GM19035 (cell line): ENCODE data around the gene PIF1.

Experiments
- ATAC-seq: cut with Tn5 transposase; IDR thresholded peaks from one replicate; pipeline ENCODE4 v1.9.1; 2021; ENCODE audit not compliant: unreplicated experiment

PIF1 gene

DNA sequence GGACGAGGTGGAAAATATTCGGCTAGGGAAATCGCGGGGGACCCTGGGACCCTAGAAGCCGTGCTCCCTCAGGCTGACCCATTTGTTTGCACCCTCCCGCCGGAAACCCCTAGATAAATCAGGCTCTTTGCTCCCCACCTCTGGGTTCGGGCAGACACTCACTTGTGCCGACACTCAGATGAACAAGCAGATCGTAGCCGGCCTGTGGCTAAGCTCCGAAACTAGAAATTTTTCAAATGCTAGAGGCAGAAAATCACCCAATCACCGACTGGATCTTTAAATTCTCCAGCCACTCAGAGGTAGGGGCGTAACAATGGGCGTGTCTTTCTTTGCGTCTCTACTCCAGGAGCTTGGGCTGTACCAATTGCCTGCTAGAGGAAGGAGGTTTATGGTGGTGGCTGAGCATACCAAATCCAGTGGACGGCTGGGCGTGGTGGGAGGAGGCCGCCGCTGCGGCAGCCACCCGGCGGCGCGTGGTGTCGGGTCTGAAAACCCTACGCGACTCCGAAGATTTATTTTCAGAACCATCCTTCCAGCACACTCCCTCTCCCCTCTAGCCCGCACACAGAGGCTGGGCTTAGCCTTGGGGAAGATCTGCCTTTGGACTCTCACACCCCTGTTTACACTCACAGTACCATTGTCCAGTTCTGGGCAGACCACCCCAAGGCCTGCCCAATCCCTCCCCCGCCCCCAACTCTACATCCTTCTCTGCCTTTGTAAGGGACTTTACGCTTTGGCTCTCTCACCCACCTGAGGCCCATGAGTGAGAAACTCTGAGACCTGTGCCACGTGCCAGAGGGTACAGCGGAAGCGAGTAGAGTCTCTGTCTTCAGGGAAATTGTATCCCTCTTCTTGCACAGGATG is at the start of gene PIF1:
Gene PIF1, minus strand, starts transcription at position 217 of the 864 bp plus-strand sequence. CDS start 1,312 bp downstream, outside the sequence.
- peak; percentile 87 for ATAC-seq

DNA sequence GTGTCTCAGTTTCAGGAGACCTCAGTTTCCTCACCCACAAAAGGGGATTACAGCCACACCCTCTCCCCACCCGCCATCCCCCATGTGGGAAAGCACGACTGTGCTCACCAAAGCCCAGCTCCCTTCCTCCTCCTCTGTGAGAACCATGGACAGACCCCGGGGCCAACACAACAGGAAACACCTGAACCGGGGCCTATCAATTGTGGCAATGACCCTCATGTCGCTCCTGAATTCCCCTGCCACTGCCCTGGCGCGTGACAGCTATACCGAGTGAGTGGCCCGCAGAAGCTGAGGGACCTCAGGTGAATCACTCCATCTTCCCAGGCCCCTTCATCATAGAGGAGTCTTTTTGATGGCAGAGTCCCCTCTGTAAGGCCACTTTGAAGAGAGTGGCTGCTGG is 44.9 kb upstream of the PIF1 start:
- no peak for ATAC-seq

DNA sequence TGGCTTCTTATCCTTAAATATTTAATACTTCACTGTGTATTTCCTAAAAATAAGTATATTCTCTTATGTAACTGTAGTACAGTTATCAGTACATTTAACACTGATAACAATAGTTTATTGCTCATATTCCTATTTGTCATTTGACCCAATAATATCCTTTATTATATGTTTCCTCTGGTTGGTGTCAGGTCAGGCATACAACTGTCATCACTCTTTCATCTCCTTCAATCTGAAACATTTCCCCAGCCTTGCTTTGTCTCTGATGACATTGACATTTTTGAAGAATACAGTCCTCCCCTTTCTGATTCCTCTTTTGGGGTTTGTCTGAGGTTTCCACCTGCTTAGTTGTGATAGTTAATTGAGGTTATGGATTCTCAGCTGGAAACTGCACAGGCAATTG is 44.1 kb upstream of the PIF1 start:
- no peak for ATAC-seq

- ATAC-seq = no peak
These were observed 40.6 kb upstream of the PIF1 start for GRCh38 chr15:64865998-64866520.

- no peak for ATAC-seq
These were observed 39.9 kb upstream of the PIF1 start for GRCh38 chr15:64865126-64865997.

DNA sequence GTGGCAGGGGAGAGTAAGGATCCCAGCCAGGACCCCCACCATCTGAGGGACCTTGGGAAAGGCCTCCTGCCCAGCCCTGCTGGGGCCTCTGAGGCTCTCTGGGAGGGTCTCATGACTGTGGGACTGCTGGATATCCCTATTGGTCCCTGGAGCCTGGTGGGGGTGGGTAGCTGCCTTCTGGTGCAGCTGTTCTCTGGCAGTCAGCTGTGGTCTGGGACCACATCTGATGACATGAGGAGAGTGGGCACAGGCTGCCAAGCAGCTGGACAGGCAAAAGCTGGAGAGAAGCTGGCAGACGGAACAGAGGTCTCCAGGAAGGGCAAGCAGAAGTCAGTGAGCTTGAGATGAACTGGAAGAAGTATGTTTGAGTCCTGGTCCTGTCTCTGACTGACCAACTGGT is 38.6 kb upstream of the PIF1 start:
- no peak for ATAC-seq

- ATAC-seq = no peak
These were observed 37.0 kb upstream of the PIF1 start for GRCh38 chr15:64862408-64862807.

DNA sequence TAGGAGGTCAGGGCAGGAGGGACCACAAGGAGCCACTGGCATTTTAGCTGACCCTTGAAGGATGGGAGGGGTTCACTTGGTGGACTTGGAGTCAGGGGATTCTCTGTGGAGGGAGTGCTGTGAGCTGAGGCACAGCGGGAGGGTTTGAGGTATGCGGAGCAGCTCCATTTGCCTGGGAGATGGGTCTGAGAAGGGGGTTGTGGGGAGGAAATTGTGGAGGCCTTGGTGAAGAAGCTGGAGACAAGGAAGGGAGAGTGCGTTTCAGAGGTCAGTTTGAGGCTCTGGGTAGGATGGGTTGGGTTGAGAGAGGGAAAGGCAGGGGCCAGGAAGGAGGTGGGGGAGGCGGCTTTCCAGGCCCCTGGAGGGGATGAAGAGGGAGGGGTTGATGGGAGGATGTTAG is 36.5 kb upstream of the PIF1 start:
- no peak for ATAC-seq

DNA sequence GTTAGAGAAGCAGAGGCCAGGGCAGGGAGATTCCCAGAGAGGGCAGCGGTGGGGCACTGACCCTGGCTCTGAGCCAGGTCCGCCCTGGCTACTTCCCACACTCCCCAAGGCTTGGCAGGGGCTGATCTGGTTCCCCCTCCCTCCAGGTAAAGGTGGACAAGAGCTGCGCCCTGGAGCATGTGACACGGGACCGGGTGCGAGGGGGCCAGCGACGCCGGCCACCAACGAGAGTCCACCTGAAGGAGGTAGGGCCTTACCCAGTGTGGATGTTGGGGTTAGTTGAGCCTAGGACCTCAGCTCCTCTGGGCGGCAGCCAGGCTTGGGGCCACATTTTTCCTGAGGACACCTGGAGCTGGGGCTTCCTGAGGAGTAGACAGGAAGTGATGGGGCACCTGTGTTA is 35.9 kb upstream of the PIF1 start:
- ATAC-seq = no peak

- no peak for ATAC-seq
These were observed 33.8 kb upstream of the PIF1 start for GRCh38 chr15:64859226-64859625.

- no peak for ATAC-seq
These were observed 32.7 kb upstream of the PIF1 start for GRCh38 chr15:64858021-64858575.

DNA sequence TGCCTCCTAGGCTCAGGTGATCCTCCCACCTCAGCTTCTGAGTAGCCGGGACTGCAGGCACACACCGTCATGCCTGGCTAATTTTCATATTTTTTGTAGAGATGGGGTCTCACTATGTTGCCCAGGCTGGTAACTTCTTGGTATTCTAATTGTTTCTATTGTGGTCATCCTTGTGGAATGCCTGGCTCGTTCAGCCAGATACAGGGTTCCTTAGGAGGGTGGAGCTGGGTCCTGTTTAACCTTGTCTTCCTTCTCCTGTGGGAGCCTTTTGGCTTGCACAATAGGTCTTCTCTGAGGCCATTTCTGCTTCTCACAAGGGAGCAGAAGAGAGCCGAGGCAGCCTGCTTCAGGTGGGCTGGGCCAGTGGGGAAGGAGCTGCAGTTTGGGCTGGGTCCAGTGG is 32.0 kb upstream of the PIF1 start:
- ATAC-seq = no peak

GRCh38 chr15:64856429-64857145 is 31.1 kb upstream of the PIF1 start:
- no peak for ATAC-seq

- ATAC-seq = no peak
These were observed 29.9 kb upstream of the PIF1 start for GRCh38 chr15:64855205-64855975.

DNA sequence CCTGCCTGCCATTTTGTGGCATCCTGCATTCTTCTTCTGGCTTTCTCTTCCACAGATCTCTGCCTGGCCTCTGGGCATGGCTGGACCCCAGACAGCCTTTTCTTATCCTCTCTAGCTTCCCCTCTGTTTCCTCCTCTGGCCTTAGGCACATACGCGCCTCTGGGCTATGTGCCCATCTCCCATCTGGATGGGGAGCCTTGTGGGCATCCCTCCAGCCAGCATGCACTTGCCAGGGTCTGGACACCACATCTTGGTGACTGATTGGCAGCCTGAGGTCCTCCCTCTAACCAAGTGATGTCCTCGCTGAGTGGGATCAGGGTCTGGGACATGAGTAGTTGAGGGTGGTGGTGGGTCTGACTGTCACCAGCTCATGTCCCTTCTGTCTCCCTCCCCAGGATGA is 29.1 kb upstream of the PIF1 start:
- no peak for ATAC-seq

GRCh38 chr15:64854041-64854440 is 28.6 kb upstream of the PIF1 start:
- ATAC-seq = no peak

DNA sequence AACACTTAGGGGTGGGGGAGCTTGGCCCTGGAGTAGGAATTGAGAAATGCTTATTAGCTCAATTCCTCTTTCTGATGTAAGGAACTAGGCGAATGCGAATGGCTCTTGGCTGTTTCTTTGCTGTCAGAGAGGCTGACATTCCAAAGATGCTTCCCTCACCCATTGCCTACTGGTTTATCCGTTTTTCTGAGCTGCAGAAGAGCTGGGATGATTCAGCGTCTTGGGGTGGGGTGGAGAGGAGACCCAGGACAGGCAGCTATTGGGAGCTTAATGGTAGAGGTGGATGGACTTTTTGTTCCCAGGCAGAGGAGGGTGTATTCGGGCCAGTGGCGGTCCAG is 26.0 kb upstream of the PIF1 start:
- ATAC-seq = no peak

DNA sequence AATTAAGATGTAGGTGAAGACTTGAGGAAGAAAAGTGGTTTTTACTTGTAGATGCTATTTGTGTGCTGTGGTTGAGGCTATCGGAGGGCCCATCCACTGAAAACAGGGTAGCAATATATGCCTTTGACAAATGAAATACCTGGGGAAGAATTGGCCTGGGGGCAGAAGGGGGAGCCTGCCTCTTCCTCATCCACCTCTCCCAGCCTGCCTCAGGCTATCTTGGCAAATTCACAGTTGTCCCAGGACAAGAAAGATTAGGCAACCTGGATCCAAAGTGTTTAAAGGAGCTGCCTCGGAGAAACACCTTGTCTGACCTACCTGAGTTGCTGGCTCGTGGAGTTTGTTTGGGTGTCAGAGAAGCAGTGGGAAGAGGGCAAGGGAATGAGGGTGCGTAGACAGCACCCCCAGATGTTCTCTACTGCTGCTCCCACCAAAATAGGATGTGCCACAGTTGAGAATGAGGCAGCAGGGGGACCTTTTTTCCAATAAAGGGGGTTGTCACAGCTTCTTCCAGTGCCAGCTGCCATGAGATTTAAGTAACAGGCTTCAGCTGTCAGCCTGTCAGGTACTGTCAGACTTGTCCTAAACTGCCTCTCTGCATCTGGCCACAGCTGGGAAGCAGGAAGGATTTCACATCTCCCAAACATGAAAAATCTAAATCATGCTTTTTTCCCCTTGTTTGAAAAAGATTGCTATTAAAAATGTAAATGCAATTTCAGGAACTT is 25.5 kb upstream of the PIF1 start:
- ATAC-seq = no peak

- no peak for ATAC-seq
These were observed 22.6 kb upstream of the PIF1 start for GRCh38 chr15:64847876-64848716.
